GM18502 (cell line): Measurements from ENCODE around the gene FNDC4.
A peak's percentile ranks its signal among the peaks of the same experiment; 100 is the strongest.

Source experiments
- ATAC-seq: cut with Tn5 transposase; IDR thresholded peaks from one replicate; pipeline ENCODE4 v1.9.1; 2021; ENCODE audit warnings: mild to moderate bottlenecking; ENCODE audit not compliant: unreplicated experiment, poor library complexity

FNDC4 gene

DNA sequence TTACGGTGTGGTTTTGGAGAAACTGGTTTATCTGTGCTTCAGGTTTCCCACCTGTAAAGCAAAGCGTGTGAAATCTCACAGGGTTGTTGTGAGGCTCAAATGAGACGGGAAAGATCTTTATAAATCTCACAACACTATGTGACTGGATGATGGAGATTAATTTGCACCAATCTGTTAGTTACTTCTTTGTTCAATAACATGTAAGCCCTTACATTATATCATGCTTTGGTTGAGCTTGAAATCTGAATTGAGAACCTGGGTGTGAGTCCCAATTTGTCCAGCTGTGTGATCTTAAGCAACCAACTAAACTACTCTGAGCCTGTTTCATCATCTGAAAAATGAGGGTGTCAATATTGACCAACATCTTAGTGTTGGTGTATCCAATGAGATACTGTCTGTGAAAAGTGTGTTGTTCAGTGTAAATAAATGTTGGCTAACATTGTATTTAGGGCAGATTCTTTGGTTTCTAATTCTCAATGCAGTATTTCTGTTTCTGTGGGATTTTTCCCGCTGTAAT is 898 bp upstream of the FNDC4 start:
- ATAC-seq = no peak

DNA sequence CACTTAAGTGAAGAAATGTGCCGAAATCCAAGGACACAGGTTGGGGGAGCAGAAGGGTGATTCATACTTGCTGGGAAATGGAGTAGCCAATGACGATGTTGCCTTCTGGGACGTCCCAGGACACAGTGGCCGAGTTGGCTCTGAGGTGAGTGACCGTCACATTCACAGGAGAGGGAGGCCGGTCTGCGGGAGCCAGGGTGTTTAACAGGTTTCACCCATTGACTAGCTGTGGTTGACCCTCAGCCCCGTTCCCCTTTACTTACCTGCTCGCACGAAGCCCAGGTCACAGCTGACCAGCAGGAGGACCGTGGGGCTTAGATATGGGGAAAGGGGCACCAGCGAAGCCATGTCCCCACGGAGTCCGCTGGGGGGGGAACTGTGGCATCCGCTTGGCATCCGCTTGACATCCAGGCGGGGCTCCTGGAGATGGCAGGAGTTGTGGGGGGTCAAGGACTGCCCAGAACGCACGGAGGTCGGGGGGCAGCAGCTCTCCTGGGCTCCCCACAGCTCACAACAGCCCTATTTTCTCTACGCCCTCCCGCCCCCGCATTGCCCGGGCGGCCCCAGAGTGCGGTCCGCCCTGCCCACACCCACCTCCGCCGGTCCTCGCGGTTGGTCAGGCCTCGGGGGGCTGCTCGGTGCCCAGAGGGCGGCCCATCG is 586 bp downstream of the FNDC4 start:
- no peak for ATAC-seq

DNA sequence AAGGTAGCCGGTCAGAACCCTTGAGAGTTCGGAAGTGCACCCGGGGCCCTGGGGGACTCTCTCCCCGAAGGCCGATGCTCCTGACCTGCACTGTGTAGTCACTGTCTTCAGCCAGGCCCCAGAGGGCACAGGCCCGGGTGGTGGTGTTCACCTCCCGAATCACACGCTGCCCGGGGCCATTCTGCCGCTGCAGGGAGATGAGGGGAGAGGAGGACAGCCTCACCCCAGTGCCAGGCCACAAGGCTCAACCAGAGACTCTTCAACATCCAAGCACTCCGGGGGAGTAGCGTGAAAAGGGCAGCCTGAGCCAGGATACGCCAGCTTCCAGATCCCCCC is 1.1 kb downstream of the FNDC4 start:
- no peak for ATAC-seq

DNA sequence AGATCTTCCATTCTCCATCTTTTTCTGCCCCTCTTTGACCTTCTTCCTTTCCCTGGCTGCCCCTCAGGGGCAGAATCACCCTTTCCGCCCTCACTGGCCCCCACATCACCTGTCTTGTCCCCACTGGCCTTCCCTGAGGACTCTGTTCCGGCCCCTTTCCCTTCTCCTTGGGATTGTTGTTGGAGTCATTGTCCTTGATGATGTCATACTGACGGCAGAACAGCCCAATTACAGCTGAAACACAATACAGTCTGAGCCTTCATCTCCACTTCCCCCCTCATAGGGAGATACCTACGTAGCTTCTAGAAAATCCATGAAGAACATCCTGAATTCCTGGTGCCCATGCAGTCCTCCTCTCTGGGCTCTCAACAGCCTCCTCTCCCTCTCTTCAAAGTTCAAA is 2.4 kb downstream of the FNDC4 start:
- ATAC-seq = no peak

DNA sequence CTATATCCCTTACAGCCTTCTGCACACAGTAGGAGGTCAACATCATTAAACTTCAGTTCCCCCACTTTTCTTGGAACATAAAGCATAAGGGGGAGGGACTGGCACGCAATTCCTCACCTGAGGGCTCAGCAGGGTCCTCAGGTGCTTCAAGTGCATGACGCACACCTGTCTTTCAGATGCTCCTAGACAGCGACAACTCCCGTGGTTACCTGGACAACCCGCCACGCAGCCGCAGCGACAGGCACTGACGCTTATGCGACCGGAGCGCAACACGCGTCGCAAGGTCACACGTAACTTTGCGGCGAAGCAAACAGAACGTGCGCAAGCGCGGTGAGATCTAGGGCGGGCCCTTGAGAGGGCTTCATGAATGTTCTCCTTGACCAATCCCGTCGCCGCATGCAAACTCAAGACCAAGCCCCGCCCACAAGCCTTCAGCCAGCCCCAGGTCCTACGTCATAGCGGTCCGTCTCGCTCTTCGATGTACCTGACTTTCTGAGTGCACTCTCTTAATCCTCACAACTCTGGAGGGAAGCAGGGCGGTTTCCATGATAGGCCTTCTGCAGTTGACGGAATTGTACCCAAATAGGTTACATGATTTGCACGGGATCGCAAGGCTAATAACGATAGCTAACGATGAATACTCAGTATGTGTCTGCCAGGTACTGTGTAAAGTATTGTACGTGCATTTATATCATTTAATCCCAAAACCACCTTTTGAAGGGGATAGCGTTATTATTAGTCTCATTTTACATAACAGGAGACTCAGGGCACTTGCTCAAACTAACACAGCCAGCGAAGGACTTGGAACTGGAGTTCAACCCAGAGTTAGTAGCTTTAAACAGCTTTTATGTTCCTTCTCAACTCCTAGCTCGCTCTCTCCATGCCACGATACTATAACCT is 5.3 kb downstream of the FNDC4 start, which contains the start of gene IFT172:
IFT172 (minus strand) TSS at position 246 of the 900 bp plus-strand sequence; CDS start at position 156, 90 bp downstream.
- ATAC-seq = peak; percentile 94

DNA sequence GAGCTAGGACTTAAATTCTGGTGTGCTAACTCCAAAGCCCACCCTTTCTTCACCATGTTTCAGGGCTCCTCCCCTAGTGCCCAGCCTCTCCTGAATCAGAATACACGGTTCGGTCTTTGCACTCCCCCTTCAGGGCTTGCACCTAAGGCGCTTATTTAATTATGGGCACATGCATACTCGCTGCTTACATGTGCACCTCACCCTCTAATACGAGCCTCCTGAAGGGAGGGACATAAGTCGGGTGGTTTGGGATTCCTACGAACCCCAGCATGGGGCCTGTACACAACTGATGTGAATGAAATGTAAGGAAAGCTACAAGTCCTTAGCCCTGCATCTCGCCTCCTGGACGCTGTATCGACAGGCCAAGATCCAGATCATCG is 5.9 kb downstream of the FNDC4 start:
- peak; percentile 9 for ATAC-seq

DNA sequence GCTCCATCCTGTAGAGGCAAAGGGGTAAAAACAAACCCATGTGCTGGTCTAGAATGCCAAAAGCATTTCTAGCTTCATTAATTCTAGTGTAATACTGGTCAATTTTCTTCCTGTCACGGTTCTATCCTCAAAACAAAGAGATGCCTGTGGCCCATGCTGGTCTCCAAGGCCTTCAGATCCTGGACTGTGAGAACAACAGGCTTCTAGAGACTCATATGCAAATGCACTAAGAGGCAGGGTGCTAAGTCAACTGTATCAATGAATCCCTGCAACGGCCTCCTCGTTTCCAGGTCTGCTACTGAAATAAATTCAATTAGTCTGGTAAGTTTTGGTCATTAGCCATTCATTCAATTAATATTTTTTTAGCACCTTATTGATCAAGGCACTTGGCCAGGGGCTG is 9.5 kb downstream of the FNDC4 start:
- ATAC-seq = no peak

DNA sequence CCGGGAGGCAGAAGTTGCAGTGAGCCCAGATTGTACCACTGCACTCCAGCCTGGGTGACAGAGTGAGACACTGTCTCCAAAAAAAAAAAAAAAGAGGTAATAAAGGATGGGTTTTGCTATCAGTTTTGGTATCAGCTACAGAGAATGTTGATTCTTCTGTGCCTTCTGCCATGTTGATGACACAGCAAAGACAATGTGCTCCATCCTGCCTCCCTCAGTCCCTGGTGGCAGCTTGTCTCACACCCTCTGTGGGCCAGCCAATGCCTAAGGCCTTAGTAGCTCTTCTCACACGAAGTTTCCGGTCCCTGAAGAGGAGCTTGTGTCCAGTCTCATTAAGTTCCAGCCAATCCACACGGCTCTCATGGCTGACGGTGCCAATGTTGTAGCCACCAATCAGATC is 23.0 kb downstream of the FNDC4 start:
- no peak for ATAC-seq

DNA sequence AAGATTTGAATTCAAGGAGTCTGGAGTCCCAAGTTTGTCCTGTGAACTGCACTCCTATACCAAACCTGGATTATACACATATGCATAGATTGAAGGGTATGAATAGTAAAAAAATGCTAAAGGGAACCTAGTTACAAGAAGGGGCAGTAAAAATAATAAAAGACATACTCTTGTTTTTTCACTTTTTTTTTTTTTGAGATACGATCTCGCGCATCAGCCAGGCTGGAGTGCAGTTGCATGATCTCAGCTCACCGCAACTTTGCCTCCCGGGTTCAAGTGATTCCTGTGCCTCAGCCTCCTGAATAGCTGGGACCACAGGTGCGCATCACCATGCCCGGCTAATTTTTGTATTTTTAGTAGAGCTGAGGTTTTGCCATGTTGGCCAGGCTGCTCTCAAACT is 30.6 kb downstream of the FNDC4 start:
- no peak for ATAC-seq

DNA sequence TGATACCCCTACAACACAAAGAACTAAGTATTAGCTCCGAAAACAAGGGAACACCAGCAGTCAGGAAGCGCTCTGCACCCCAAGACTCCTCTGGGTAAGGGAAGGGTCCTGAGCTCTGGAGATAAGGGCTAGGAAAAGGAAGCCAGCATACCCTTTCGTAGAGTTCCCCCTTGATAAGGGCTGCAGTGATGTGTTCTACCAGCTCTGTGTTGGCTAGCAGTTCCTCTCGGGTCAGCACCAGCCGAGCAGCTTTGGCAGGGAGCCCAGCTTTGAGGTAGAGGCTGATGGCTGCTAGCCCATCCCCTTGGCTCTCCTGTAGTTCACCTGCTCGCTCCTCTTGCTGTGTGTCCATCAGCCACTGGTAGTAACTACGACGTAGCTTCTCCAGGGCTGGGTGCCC is 33.9 kb downstream of the FNDC4 start:
- ATAC-seq = no peak

DNA sequence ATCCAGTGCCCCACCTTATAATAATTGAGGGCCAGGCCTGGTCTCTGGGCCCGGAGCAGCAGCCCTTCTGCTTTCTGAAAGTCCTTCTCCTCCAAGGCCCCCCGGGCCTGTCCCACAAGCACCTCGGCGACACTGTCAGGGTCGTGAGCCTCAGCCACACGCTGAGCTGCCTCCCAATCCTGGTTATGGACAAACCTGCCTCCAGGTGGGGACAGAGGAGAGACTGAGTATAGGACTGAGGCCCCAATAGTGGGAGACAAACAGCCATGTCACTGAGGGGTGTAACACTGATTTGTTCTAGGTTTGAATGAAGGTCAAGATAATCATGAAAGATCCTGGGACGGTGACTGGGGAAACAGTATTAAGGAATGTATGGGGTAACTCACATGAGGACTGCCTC is 41.0 kb downstream of the FNDC4 start:
- no peak for ATAC-seq

DNA sequence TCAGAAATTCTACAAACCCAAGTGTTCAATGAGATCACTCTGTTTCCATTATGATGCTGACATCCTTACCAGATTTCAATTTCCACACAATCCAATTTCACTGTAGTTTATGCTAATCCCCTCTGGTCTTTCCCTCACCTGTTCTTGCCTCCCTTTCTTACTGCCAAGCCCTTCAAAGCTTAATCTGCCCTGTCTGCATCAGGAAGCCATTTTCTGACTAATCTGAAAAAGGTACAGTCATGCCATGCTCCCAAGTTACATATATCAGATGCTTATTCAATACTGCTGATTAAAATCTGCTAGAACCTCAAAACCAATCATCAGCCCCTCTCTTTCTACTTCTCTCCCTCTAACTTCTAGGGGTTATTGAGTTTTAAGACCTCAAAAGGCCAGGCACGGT is 43.9 kb downstream of the FNDC4 start:
- no peak for ATAC-seq

DNA sequence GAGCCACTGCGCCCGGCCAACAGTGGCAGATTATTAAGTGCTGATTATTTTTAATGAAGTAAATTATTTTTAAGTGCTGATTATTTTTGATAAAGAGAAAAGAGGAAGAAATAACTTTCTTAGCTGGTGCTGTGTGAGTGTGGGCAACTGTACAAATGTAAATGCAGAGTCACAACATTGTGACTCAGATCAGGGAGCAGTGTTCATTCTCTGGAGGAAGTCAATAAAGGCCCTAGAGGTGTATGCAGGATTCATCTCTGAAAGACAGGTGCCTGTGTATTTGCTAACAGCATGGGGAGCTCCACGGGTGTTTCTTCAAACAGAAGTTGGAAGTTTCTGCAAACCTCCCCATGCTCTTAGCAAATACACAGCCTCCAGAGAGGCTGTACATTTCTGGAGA is 46.6 kb downstream of the FNDC4 start:
- no peak for ATAC-seq

DNA sequence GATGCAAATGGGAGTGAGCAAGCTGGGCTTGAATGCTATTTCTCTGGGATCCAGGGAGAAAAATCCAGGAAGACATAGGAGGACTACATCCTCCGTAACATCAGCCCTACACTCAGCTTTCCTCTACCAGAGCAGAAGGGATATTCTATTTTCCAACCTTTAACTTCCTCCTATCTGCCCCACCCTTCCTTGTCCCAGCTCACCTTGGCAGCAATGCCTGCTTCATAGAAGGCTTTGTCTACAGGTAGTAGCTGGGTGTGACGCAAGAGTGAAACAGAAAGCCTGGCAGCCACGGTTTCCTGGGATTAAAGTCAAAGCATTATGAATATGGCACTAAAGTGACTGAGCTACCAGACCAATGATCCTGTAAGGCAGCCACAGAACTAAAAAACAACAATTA is 48.9 kb downstream of the FNDC4 start:
- no peak for ATAC-seq

DNA sequence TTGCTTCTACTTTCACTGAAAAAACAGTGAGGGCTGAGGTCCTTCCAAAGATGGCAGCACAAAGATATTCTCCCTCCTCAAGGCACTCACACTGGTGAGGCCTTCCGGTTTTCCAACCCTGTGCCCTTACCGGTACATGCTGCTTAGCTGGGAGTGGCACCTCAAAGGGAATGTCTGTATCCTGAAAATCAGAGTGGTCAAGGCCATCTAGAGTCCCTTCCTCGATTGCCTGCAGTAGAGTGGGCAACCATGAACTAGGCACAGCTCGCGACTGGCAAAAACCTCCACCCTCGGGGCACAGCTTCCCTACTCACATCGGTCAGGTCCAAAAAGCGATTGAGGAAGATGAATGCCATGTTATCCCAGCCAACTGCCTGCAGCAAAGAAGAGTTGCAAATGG is 49.4 kb downstream of the FNDC4 start:
- no peak for ATAC-seq

DNA sequence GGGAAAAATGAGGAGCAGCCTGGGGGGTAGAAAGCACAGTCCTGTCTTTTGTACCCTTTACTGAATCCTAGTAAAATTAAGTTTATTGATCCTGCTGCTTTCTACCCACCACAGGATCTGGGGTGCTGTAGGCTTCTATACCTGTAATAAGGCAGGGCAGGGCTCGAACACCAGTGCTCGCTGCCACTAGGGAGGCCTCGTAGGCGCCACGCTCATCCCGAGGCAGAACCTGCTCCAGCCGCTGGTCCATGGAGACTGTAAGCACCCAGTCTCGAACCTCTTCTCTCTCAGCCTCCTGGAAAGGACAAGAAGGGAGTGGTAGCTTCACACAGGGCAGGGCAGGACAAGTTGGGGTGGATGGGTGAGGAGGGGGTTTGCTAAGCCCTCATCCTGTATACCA is 49.8 kb downstream of the FNDC4 start:
- ATAC-seq = no peak

DNA sequence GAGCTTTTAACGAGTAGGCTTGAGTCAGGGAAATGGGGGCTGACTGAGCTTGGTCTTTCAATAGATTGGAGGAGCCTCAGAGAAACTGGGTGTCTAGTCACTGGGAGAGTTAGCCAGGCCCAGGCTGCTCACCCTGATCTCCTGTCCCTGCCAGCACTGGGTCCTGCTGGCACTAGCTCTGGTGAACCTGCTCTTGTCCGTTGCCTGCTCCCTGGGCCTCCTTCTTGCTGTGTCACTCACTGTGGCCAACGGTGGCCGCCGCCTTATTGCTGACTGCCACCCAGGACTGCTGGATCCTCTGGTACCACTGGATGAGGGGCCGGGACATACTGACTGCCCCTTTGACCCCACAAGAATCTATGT is 52.1 kb downstream of the FNDC4 start:
- ATAC-seq = no peak

DNA sequence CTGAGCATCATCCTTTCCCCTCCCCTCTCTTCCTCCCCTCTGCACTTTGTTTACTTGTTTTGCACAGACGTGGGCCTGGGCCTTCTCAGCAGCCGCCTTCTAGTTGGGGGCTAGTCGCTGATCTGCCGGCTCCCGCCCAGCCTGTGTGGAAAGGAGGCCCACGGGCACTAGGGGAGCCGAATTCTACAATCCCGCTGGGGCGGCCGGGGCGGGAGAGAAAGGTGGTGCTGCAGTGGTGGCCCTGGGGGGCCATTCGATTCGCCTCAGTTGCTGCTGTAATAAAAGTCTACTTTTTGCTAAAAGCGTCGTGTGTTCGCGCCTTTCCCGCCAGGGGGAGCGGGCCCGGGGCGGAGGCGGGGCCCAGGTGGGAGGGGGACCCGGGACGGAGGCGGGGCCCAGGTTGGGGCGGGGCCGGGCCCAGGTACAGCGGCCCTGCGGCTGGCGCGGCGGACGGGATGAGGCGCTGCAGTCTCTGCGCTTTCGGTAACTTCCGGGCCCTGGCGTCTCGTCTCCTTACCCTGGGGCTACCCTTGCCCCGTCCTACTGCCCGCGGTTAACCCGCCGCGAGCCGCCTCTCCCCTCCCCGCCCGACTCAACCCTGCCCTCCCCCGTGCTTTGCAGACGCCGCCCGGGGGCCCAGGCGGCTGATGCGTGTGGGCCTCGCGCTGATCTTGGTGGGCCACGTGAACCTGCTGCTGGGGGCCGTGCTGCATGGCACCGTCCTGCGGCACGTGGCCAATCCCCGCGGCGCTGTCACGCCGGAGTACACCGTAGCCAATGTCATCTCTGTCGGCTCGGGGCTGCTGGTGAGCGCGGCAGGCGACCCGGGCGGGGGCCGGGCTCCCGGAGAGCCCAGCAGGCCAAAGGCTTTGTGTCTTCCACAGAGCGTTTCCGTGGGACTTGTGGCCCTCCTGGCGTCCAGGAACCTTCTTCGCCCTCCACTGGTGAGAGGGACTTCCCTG is 52.8 kb downstream of the FNDC4 start, which contains the start of gene KRTCAP3:
KRTCAP3 (plus strand) TSS at position 424 of the 962 bp plus-strand sequence; CDS start at position 456, 32 bp downstream.
- no peak for ATAC-seq
